Neural cell (in vitro differentiated cells): ENCODE data around the gene EIF2B2. TPM values are rescaled to one million over a fixed set of nuclear protein-coding genes. Genes with fewer than 3 reads are reported as not detected.

Source experiments
- H2AFZ ChIP-seq: fragments of 200-600, 300-800 bp; sonication (generic), shearing (Covaris generic); 2 replicates; pipeline ENCODE4 v1.6.0; 2014; ENCODE audit warnings: low read depth, mild to moderate bottlenecking, antibody characterized with exemption, low read length, moderate library complexity
- H3F3A ChIP-seq: fragments of 200-600 bp; shearing (Covaris generic); 2 replicates; pipeline ENCODE4 v1.6.1; 2016; ENCODE audit warnings: mild to moderate bottlenecking, moderate library complexity, mixed read lengths, antibody characterized with exemption, low read length; ENCODE audit not compliant: insufficient read depth, poor library complexity, severe bottlenecking
- H3K27ac ChIP-seq: fragments of 200-600, 300-800 bp; sonication (generic), shearing (Covaris generic); 2 replicates; pipeline ENCODE4 v1.5.1; 2014; ENCODE audit warnings: mild to moderate bottlenecking, low read length, moderate library complexity
- H3K27me3 ChIP-seq: fragments of 300-800, 200-600 bp; sonication (generic), shearing (Covaris generic); 2 replicates; pipeline ENCODE4 v1.6.0; 2014; ENCODE audit warnings: mild to moderate bottlenecking, low read depth, low read length, moderate library complexity; ENCODE audit not compliant: insufficient read depth
- H3K36me3 ChIP-seq: fragments of 300-800, 200-600 bp; sonication (generic), shearing (Covaris generic); 2 replicates; pipeline ENCODE4 v1.5.1; 2014; ENCODE audit warnings: mild to moderate bottlenecking, antibody characterized with exemption, low read length, moderate library complexity; ENCODE audit not compliant: insufficient read depth
- H3K4me2 ChIP-seq: fragments of 300-800, 200-600 bp; sonication (generic), shearing (Covaris generic); 2 replicates; pipeline ENCODE4 v1.6.0; 2014; ENCODE audit warnings: mild to moderate bottlenecking, low read length
- H3K4me3 ChIP-seq: fragments of 300-800, 200-600 bp; sonication (generic), shearing (Covaris generic); 2 replicates; pipeline ENCODE4 v1.5.1; 2014; ENCODE audit warnings: mild to moderate bottlenecking, low read length, moderate library complexity
- H3K79me2 ChIP-seq: fragments of 200-600 bp; shearing (Covaris generic); replicated peaks from 2 replicates; pipeline ENCODE4 v1.6.0; 2014; ENCODE audit warnings: mild to moderate bottlenecking, low read length, moderate library complexity; ENCODE audit not compliant: insufficient read depth
- H3K9ac ChIP-seq: fragments of 300-800, 200-600 bp; sonication (generic), shearing (Covaris generic); 2 replicates; pipeline ENCODE4 v1.6.1; 2016; ENCODE audit warnings: mild to moderate bottlenecking, low read length, mixed read lengths
- H3K9me2 ChIP-seq: fragments of 200-600 bp; shearing (Covaris generic); 2 replicates; pipeline ENCODE4 v1.6.1; 2016; ENCODE audit warnings: mild to moderate bottlenecking, low read length, mixed read lengths; ENCODE audit not compliant: insufficient read depth
- H3K9me3 ChIP-seq: fragments of 200-600, 300-800 bp; sonication (generic), shearing (Covaris generic); 2 replicates; pipeline ENCODE4 v1.6.1; 2016; ENCODE audit warnings: mild to moderate bottlenecking, mixed run types, low read length, moderate library complexity, mixed read lengths
- H4K20me1 ChIP-seq: fragments of 200-600 bp; shearing (Covaris generic); 2 replicates; pipeline ENCODE4 v1.6.1; 2016; ENCODE audit warnings: mild to moderate bottlenecking, mixed run types; ENCODE audit not compliant: insufficient read depth
- CTCF ChIP-seq: fragments of 450-650 bp; IDR thresholded peaks from 2 replicates; pipeline ENCODE4 v1.5.1; 2014; ENCODE audit warnings: antibody characterized with exemption, mild to moderate bottlenecking, moderate library complexity; ENCODE audit not compliant: poor library complexity, severe bottlenecking
- EP300 ChIP-seq: fragments of 450-650 bp; conservative IDR thresholded peaks from 2 replicates; pipeline ENCODE4 v1.6.1; 2014; ENCODE audit warnings: antibody characterized with exemption, mild to moderate bottlenecking, moderate library complexity; ENCODE audit not compliant: poor library complexity, severe bottlenecking
- EZH2 ChIP-seq: fragments of 200-600, 300-800 bp; shearing (Covaris generic), sonication (generic); IDR thresholded peaks from 2 replicates; pipeline ENCODE4 v1.6.1; 2014; ENCODE audit warnings: antibody characterized with exemption, low read length, borderline replicate concordance, mild to moderate bottlenecking; ENCODE audit not compliant: insufficient read depth, poor library complexity, severe bottlenecking
- MXI1 ChIP-seq: fragments of 450-650 bp; conservative IDR thresholded peaks from 2 replicates; pipeline ENCODE4 v1.6.1; 2014; ENCODE audit warnings: antibody characterized with exemption, mild to moderate bottlenecking; ENCODE audit not compliant: poor library complexity, severe bottlenecking
- POLR2AphosphoS5 ChIP-seq: IDR thresholded peaks from 2 replicates; pipeline ENCODE4 v1.6.1; 2012
- RAD21 ChIP-seq: fragments of 450-650 bp; conservative IDR thresholded peaks from 2 replicates; pipeline ENCODE4 v1.6.1; 2014; ENCODE audit warnings: antibody characterized with exemption, mild to moderate bottlenecking, moderate library complexity
- REST ChIP-seq: IDR thresholded peaks from 2 replicates; pipeline ENCODE4 v1.6.1; 2012; ENCODE audit warnings: borderline replicate concordance
- SMC3 ChIP-seq: fragments of 450-650 bp; conservative IDR thresholded peaks from 2 replicates; pipeline ENCODE4 v1.6.1; 2014; ENCODE audit warnings: antibody characterized with exemption, mild to moderate bottlenecking, moderate library complexity; ENCODE audit not compliant: poor library complexity
- TAF1 ChIP-seq: IDR thresholded peaks from 2 replicates; pipeline ENCODE4 v1.6.1; 2012; ENCODE audit warnings: low read depth
- polyA plus RNA-seq: library from polyadenylated mRNA; depleted of rRNA; stranded (reverse); fragments of >200 nt; gene quantifications from 2 replicates; pipeline ENCODE4 v1.2.3, GENCODE V29; 2014

Gene EIF2B2
- polyA plus RNA-seq, 1 donor from 2014 or later, result 43.1 TPM

- Histone ChIP-seq H3K9me2 (no peaks in the 10 kb centered on the region), H3K4me3 (no peak overlapping the region)
These were observed 33.9 kb upstream of the EIF2B2 start for GRCh38 chr14:74968811-74969210.

GRCh38 chr14:74973003-74973653, 29.6 kb upstream of the EIF2B2 start:
- no peak overlapping the region for H2AFZ ChIP-seq
- no peaks in the 10 kb centered on the region for H3K79me2 ChIP-seq
- H3F3A ChIP-seq, result no peaks in the 10 kb centered on the region
- H3K9me2 ChIP-seq, result no peaks in the 10 kb centered on the region
- no peaks in the 10 kb centered on the region for H3K27me3 ChIP-seq
- no peak overlapping the region for H3K27ac ChIP-seq
- no peaks in the 10 kb centered on the region for H4K20me1 ChIP-seq
- no peak overlapping the region for H3K4me3 ChIP-seq
- H3K9me3 ChIP-seq, result no peaks in the 10 kb centered on the region
- no peak overlapping the region for H3K9ac ChIP-seq
- H3K36me3 ChIP-seq, result no peaks in the 10 kb centered on the region
- H3K4me2 ChIP-seq, result no peak overlapping the region
- TF ChIP-seq EZH2, result no peak
- no peak for TF ChIP-seq RAD21
- no peak for TF ChIP-seq MXI1
- TF ChIP-seq TAF1, result no peak
- no peak for TF ChIP-seq CTCF
- no peak for TF ChIP-seq SMC3
- no peak for TF ChIP-seq EP300
- no peak for TF ChIP-seq POLR2AphosphoS5

More at GRCh38 chr14:74968811-74969210, 33.9 kb upstream of the EIF2B2 start:
- H3K36me3 ChIP-seq, result no peaks in the 10 kb centered on the region
- H3K9me3 ChIP-seq, result no peaks in the 10 kb centered on the region
- no peaks in the 10 kb centered on the region for H3K79me2 ChIP-seq
- TF ChIP-seq RAD21 (no peak), CTCF (no peak), EP300 (no peak), REST (no peak), TAF1 (no peak), EZH2 (no peak), MXI1 (no peak), SMC3 (no peak), POLR2AphosphoS5 (no peak)
- H3F3A ChIP-seq, result no peaks in the 10 kb centered on the region
- H3K9ac ChIP-seq, result no peak overlapping the region
- no peak overlapping the region for H3K27ac ChIP-seq
- H2AFZ ChIP-seq, result no peak overlapping the region
- H4K20me1 ChIP-seq, result no peaks in the 10 kb centered on the region
- H3K4me2 ChIP-seq, result no peak overlapping the region
- no peaks in the 10 kb centered on the region for H3K27me3 ChIP-seq
